Gastrocnemius medialis (tissue), 4 donors: Measurements from ENCODE around the gene UPB1. TPM values are rescaled to one million over a fixed set of nuclear protein-coding genes. Genes with fewer than 3 reads are reported as not detected.
A peak's percentile ranks its signal among the peaks of the same experiment; 100 is the strongest.

Experiments
- ATAC-seq, 2 donors: fragments of 150-250 bp; one replicate each; pipeline ENCODE4 v1.9.1; 2016
- DNase-seq, 2 donors: peaks; one replicate each; pipeline ENCODE4 v3.0.0-alpha.2; 2019
- H3K27ac ChIP-seq, 4 donors: fragments of 200-600 bp; sonication (generic); 1 replicate in 1 of 4; 2 replicates in 3 of 4; pipeline ENCODE4 v1.5.1; 2016 to 2018; ENCODE audit warnings: mild to moderate bottlenecking in 2 of 4, moderate library complexity in 1 of 4
- H3K27me3 ChIP-seq, 3 donors: fragments of 200-600 bp; sonication (generic) in 2 of 3; 1 replicate in 1 of 3; 2 replicates in 2 of 3; pipeline versions ENCODE4 v1.5.1 to v1.6.0; 2016 to 2019; ENCODE audit warnings: mild to moderate bottlenecking in 1 of 3, moderate library complexity in 1 of 3
- H3K36me3 ChIP-seq, 2 donors: fragments of 200-600 bp; sonication (generic) in 1 of 2; one replicate each; pipeline ENCODE4 v1.5.1; 2017 to 2018
- H3K4me1 ChIP-seq, 2 donors: fragments of 200-600 bp; sonication (generic) in 1 of 2; one replicate each; pipeline ENCODE4 v1.5.1; 2016 to 2017; ENCODE audit warnings: mild to moderate bottlenecking in 2 of 2
- H3K4me3 ChIP-seq, 4 donors: fragments of 200-600 bp; sonication (generic) in 3 of 4; 1 replicate in 1 of 4; 2 replicates in 3 of 4; pipeline ENCODE4 v1.5.1; 2016 to 2019; ENCODE audit warnings: mild to moderate bottlenecking in 2 of 4
- H3K9me3 ChIP-seq, 3 donors: fragments of 200-600 bp; sonication (generic) in 2 of 3; 1 replicate in 1 of 3; 2 replicates in 2 of 3; pipeline ENCODE4 v1.5.1; 2016 to 2019
- CTCF ChIP-seq, 5 experiments: fragments of 450-650 bp in 3 of 5; fragments of 200-600 bp in 2 of 5; sonication (generic) in 2 of 5; IDR thresholded peaks in 4 of 5; conservative IDR thresholded peaks in 1 of 5; 1 replicate in 4 of 5; 2 replicates in 1 of 5; pipeline ENCODE4 v1.5.1; 2016 to 2019; ENCODE audit warnings: antibody characterized with exemption in 5 of 5, mild to moderate bottlenecking in 3 of 5, moderate library complexity in 3 of 5
- POLR2A ChIP-seq, 2 donors: fragments of 450-650 bp; IDR thresholded peaks; one replicate each; pipeline ENCODE4 v1.6.1; 2017; ENCODE audit warnings: antibody characterized with exemption in 2 of 2, mild to moderate bottlenecking in 2 of 2, moderate library complexity in 2 of 2
- in situ Hi-C, 4 donors: fragments of 200-750 bp; cut with MboI; loops; one replicate each; pipeline versions ENCODE4 v1.15.0 to v1.8.0; 2017; ENCODE audit warnings: low sequenced_read_pairs in 4 of 4
- intact Hi-C: fragments of 100-400 bp; cut with DNase I; formaldehyde crosslinking; loops from one replicate; pipeline ENCODE4 v1.15.1; 2023; ENCODE audit warnings: low total_unique reads
- total RNA-seq, 4 donors: library from RNA; depleted of rRNA; stranded (reverse); fragments of >200 nt; gene quantifications; one replicate each; pipeline versions ENCODE4 v1.1.0 to v1.2.3, GENCODE V29; 2016

UPB1 gene
- total RNA-seq, 4 donors from 2014 or later: 0.20 to 0.25 (median 0.22) TPM

- ATAC-seq: no peak
- Histone ChIP-seq H3K27ac (peak overlapping the region in 3 of 4 donors; percentile 2 to 56 (median 13)), H3K36me3 (no peaks in the 10 kb centered on the region), H3K4me1 (peaks cover 5 to 28% of the 10 kb centered on the region in 2 donors), H3K4me3 (no peak overlapping the region), H3K9me3 (no peaks in the 10 kb centered on the region), H3K27me3 (no peaks in the 10 kb centered on the region)
- no peak for DNase-seq
- in situ Hi-C loops: no loop called here
- TF ChIP-seq POLR2A (IDR thresholded peaks at IDR 0.05) (no peak), CTCF (IDR thresholded peaks at IDR 0.05 in 4 of 5, conservative IDR thresholded peaks at IDR 0.05 in 1 of 5) (no peak)
- intact Hi-C loops: no loop called here
Measured at GRCh38 chr22:24465566-24465965, 29.6 kb upstream of the UPB1 start.

- no peaks in the 10 kb centered on the region for H3K27me3 ChIP-seq
- ATAC-seq (no peak), DNase-seq (no peak)
- intact Hi-C loops (no loop called here), in situ Hi-C loops (no loop called here)
- no peak for TF ChIP-seq POLR2A (IDR thresholded peaks at IDR 0.05)
- TF ChIP-seq CTCF (IDR thresholded peaks at IDR 0.05 in 4 of 5, conservative IDR thresholded peaks at IDR 0.05 in 1 of 5): no peak
- H3K27ac ChIP-seq: peak overlapping the region in 3 of 4 donors; percentile 2 to 56 (median 18)
- H3K9me3 ChIP-seq: no peaks in the 10 kb centered on the region
- peaks cover 5 to 28% of the 10 kb centered on the region in 2 donors for H3K4me1 ChIP-seq
- H3K4me3 ChIP-seq: no peak overlapping the region
- no peaks in the 10 kb centered on the region for H3K36me3 ChIP-seq
Measured at GRCh38 chr22:24465975-24466374, 29.2 kb upstream of the UPB1 start.

- in situ Hi-C loops: no loop called here
- TF ChIP-seq CTCF (IDR thresholded peaks at IDR 0.05 in 4 of 5, conservative IDR thresholded peaks at IDR 0.05 in 1 of 5): no peak
- no peak for TF ChIP-seq POLR2A (IDR thresholded peaks at IDR 0.05)
- H3K36me3 ChIP-seq: no peaks in the 10 kb centered on the region
- ATAC-seq (no peak), DNase-seq (no peak)
- peaks cover 5 to 28% of the 10 kb centered on the region in 2 donors for H3K4me1 ChIP-seq
- peak overlapping the region in 3 of 4 donors; percentile 2 to 56 (median 18) for H3K27ac ChIP-seq
- no peaks in the 10 kb centered on the region for H3K27me3 ChIP-seq
- intact Hi-C loops: no loop called here
- no peaks in the 10 kb centered on the region for H3K9me3 ChIP-seq
- no peak overlapping the region for H3K4me3 ChIP-seq
Measured at GRCh38 chr22:24466716-24467328, 28.3 kb upstream of the UPB1 start.

- Histone ChIP-seq H3K4me3 (no peak overlapping the region), H3K36me3 (no peaks in the 10 kb centered on the region), H3K27ac (peak overlapping the region in 3 of 4 donors; percentile 2 to 33 (median 18)), H3K9me3 (no peaks in the 10 kb centered on the region), H3K4me1 (peaks cover 5 to 28% of the 10 kb centered on the region in 2 donors), H3K27me3 (no peaks in the 10 kb centered on the region)
- in situ Hi-C loops: no loop called here
- DNase-seq: no peak
- no peak for ATAC-seq
- intact Hi-C loops: no loop called here
- TF ChIP-seq POLR2A (IDR thresholded peaks at IDR 0.05): no peak
- TF ChIP-seq CTCF (IDR thresholded peaks at IDR 0.05 in 4 of 5, conservative IDR thresholded peaks at IDR 0.05 in 1 of 5): no peak
Measured at GRCh38 chr22:24467340-24467739, 27.8 kb upstream of the UPB1 start.

GRCh38 chr22:24471570-24471969, 23.6 kb upstream of the UPB1 start:
- TF ChIP-seq POLR2A (IDR thresholded peaks at IDR 0.05): no peak
- TF ChIP-seq CTCF (IDR thresholded peaks at IDR 0.05 in 4 of 5, conservative IDR thresholded peaks at IDR 0.05 in 1 of 5): no peak
- Histone ChIP-seq H3K36me3 (no peaks in the 10 kb centered on the region), H3K4me3 (no peak overlapping the region), H3K4me1 (peaks cover 0 to 7% of the 10 kb centered on the region in 2 donors), H3K27me3 (no peaks in the 10 kb centered on the region), H3K9me3 (no peaks in the 10 kb centered on the region), H3K27ac (peak overlapping the region; percentile 32 to 61 (median 49))
- intact Hi-C loops: no loop called here
- in situ Hi-C loops: no loop called here
- DNase-seq: peak; percentile 31 to 58
- ATAC-seq: peak; percentile 62 to 76
